GM12878 (cell line): ENCODE measurements around the gene ZNF512.

Experiments
- NR2C2 ChIP-seq: IDR thresholded peaks from 2 replicates; pipeline ENCODE4 v1.6.1; 2011; ENCODE audit warnings: borderline replicate concordance, low read depth; ENCODE audit not compliant: control insufficient read depth, insufficient read length
- SMC3 ChIP-seq: IDR thresholded peaks from 2 replicates; pipeline ENCODE4 v1.6.1; 2011; ENCODE audit warnings: low read length, improper control_type of control experiment, borderline replicate concordance
- TF ChIP-seq, protein P1 (sequence below): fragments of 450-650 bp; formaldehyde crosslinking; IDR thresholded peaks from 2 replicates; pipeline ENCODE4 v1.4.0; 2022; ENCODE audit warnings: mild to moderate bottlenecking, moderate library complexity

DNA sequence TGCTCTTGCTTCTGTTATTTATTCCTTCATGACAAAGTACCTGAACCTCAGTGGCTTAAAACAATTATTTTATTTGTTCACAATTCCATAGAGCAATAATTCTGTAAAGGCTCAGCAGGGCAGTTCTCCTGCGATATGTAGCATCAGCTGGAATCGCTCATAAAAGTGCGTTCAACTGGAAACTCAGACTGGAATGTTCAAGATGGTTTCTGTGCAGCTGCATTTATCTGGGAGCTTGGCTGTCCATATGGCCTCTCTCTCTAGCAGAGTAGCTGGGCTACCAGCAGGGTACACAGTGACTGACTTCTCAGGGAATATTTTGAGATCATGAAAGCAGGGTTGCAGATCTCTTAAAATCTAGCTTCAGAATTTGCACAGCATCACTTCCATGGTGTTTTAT, 32.5 kb downstream of the ZNF512 start:
- no peak for TF ChIP-seq SMC3
- TF ChIP-seq NR2C2: no peak
- TF ChIP-seq, protein P1, sequence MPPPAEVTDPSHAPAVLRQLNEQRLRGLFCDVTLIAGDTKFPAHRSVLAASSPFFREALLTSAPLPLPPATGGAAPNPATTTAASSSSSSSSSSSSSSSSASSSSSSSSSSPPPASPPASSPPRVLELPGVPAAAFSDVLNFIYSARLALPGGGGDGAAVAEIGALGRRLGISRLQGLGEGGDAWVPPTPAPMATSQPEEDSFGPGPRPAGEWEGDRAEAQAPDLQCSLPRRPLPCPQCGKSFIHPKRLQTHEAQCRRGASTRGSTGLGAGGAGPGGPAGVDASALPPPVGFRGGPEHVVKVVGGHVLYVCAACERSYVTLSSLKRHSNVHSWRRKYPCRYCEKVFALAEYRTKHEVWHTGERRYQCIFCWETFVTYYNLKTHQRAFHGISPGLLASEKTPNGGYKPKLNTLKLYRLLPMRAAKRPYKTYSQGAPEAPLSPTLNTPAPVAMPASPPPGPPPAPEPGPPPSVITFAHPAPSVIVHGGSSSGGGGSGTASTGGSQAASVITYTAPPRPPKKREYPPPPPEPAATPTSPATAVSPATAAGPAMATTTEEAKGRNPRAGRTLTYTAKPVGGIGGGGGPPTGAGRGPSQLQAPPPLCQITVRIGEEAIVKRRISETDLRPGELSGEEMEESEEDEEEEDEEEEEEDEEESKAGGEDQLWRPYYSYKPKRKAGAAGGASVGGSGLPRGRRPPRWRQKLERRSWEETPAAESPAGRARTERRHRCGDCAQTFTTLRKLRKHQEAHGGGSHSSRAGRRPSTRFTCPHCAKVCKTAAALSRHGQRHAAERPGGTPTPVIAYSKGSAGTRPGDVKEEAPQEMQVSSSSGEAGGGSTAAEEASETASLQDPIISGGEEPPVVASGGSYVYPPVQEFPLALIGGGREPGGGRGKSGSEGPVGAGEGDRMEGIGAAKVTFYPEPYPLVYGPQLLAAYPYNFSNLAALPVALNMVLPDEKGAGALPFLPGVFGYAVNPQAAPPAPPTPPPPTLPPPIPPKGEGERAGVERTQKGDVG (CRISPR knock-in tag): no peak
